Epidermal melanocyte (primary cell): ENCODE measurements around the gene RNLS.

Experiments
- DNase-seq: peaks from one replicate; pipeline ENCODE4 v3.0.0; 2011; ENCODE audit warnings: low spot score; ENCODE audit not compliant: insufficient read length

The RNLS gene

GRCh38 chr10:88433565-88434186 lies 149.4 kb downstream of the RNLS start:
- no peak for DNase-seq

DNA sequence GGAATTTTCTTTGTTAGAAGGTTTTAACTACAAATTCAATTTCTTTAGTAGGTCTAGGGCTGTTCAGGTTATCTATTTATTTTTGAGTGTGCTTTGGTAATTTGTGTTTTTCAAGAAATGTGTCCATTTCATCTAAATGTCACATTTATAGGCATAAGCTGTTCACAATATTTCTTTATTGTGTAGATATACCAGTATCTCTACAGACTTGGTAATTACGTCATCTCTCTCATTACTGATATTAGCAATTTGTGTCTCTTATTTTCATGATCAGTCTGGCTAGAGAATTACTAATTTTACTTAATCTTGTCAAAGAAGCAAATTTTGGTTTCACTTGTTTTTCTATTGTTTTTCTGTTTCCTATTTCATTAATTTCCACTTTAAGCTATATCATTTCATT lies 152.0 kb downstream of the RNLS start:
- DNase-seq, result no peak

DNA sequence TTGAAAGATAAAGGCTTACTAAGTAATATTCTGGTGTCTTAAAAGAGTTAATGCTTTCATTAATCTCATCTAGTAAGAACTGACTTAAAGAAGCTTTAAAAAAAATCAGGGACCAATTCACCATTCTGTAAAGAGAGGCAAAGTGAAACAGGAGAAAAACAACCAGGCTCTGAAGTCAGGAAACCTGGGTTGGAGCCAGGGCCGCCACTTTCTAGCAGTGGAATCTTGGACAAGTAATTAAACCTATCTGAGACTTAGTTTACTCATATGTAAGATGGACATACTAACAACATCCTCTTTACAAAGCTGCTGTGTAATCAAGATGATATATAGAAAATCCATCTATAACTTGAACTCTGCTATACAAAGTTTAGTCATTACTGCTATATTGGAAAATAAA lies 154.1 kb downstream of the RNLS start:
- no peak for DNase-seq

- DNase-seq, result no peak
These were observed 154.7 kb downstream of the RNLS start for GRCh38 chr10:88428442-88428841.

DNA sequence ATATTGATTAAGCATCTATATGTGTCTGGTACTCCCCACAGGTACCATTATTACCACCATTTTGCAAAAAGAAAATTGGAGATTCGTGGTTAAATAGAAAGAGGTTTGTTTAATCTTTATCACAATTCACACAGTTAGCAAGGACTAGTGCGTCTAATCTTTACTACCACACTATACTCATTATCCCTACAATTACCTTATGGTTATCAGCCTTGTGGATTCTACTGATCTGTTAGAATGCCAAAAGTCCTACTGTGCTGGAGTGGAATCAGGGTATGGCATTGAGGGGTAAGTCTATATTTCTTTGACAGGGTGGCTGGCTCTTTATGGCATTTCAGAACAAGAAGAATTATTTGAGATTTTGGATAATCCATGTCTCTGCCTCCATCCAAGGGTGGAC lies 156.1 kb downstream of the RNLS start:
- no peak for DNase-seq

GRCh38 chr10:88424881-88425280 lies 158.2 kb downstream of the RNLS start:
- DNase-seq, result no peak

GRCh38 chr10:88423732-88424131 lies 159.4 kb downstream of the RNLS start:
- no peak for DNase-seq

DNA sequence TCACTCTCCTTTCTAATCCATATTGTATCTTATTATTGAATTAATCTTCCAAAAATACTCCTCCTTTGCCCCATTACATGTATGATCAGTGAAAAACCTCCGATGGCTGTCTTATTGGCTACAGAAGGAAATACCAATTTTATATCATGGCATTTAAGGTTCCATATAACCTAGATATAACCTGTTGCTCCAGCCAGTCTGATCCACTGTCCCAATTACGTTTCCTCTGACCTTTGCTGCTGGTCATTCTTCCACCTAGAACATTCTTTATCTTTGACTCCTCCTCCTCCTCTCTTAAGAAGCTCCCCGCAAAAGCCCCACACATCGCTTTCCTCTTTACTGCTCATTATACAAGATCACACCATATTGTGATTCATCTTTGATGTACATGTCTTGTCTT lies 161.5 kb downstream of the RNLS start:
- DNase-seq, result no peak

GRCh38 chr10:88418871-88419270 lies 164.2 kb downstream of the RNLS start:
- no peak for DNase-seq

DNA sequence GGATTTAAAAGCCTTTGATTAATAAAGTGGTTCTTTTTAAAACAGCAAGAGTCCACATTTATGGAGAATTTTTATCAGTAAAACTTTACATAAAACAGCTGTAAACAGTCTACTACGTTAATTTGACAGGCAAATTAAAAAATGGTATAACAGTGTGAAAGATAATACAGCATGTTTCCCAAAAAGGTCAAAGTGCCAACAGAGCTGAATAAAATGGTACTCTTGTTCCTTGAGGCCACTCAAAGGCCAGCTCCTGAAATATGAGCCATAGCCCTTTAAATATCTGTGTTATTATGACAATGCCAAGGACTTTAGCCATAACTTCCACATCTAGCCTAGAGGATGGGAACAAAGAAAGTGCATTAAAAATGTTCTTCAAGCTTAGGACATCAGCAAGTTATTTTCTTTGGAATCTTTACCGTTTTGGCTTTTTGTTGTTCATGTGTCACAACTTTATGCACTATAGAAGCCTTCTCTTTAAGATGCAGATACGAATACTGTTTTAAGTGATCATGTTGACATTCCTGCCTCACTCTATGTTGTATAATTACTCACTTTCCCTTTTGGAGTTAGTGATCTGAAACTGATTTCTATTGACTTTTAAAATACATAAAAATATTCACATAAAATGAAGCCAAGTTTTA lies 165.6 kb downstream of the RNLS start:
- no peak for DNase-seq

- DNase-seq, result no peak
These were observed 166.3 kb downstream of the RNLS start for GRCh38 chr10:88416801-88417200.

DNA sequence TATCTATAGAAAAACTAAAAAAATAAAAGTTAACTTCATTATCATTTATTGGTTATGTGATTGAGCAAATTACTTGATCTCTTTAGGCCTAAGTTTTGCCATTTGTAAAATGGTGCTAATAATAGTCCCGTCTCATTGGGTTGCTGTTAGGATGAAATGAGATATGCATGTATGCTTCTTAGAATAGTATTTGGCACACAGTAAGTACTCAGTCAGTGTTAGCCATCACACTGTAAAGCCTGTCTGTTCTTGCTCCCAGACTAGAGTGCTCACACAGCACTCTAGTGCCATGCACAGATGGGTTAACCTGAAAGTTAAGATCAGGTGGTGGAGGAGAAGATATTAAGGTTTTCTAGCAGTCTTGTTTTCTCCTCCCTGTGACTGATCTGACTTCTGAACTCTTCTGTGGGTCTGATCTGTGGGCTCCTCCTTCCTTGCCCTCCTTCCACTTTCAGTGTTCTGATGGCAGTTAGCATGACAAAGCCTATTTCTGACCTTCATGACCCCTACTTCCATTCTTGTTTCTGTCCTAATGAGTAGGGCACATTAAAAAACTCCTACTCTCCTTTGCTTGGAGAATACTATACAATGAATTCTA lies 167.5 kb downstream of the RNLS start:
- no peak for DNase-seq

- DNase-seq, result no peak
These were observed 169.7 kb downstream of the RNLS start for GRCh38 chr10:88413412-88413811.

GRCh38 chr10:88411772-88412349 lies 171.3 kb downstream of the RNLS start:
- no peak for DNase-seq

- DNase-seq, result no peak
These were observed 173.3 kb downstream of the RNLS start for GRCh38 chr10:88409824-88410223.

GRCh38 chr10:88409236-88409635 lies 173.9 kb downstream of the RNLS start:
- DNase-seq, result no peak

- DNase-seq, result no peak
These were observed 175.0 kb downstream of the RNLS start for GRCh38 chr10:88408096-88408495.

GRCh38 chr10:88404133-88404532 lies 179.0 kb downstream of the RNLS start:
- DNase-seq, result no peak

- no peak for DNase-seq
These were observed 181.3 kb downstream of the RNLS start for GRCh38 chr10:88401671-88402347.

GRCh38 chr10:88399240-88399639 lies 183.9 kb downstream of the RNLS start:
- DNase-seq, result no peak

DNA sequence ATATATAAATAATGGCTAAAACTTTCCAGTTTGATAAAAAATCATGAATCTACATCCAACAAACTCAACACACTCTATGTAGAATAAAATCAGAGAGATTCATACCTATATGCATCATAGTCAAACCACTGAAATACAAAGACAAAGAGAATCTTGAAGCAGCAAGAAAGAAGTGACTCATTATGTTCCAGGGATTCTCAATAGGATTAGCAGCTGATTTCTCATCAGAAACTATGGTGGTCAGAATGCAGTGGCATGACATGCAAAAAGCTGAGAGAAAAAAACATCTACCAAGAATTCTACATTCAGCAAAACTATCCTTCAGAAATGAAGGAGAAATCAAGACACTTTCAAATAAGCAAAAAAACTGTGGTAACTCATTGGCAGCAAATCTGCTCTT lies 187.4 kb downstream of the RNLS start:
- DNase-seq, result no peak

DNA sequence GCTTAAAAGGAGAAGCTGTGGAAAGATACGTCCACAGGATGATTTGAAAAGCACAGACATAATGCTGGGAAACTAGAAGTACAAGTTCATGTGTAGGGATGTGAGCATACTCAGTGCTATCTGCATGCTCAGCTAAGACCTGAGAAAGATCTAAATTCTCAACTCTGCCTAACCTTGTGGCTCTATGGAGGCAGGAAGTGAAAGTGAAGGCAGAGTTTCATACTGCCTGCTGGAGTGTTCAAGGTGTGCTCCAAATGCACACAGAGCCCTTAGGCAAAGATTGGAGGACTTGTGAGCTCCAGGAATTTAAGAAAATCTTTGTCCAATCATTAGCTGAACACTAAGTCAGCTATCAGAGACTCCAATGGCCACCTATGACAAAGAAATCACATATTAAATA lies 190.9 kb downstream of the RNLS start:
- DNase-seq, result no peak
